WTC11 (cell line): ENCODE measurements around the gene MAN2B1. TPM values are rescaled to one million over a fixed set of nuclear protein-coding genes. Genes with fewer than 3 reads are reported as not detected.

Source experiments
- ATAC-seq: fragments of 200-7000 bp; cut with Tn5 transposase; 2 replicates; pipeline ENCODE4 v1.10.0; 2021; ENCODE audit warnings: mild to moderate bottlenecking, moderate library complexity
- CTCF ChIA-PET: fragments of 300-600 bp; sonication (Branson Sonifier 250); formaldehyde crosslinking; loops from one replicate; lab custom pipeline; 2021; ENCODE audit warnings: antibody characterized with exemption; lab: Charles Lee
- POLR2A ChIA-PET: fragments of 350-600 bp; sonication (Branson Sonifier 250); formaldehyde crosslinking; loops from one replicate; lab custom pipeline; 2021; ENCODE audit warnings: antibody characterized with exemption; lab: Charles Lee
- DNase-seq: peaks from one replicate; pipeline ENCODE4 v3.0.0; 2021; ENCODE audit warnings: low spot score
- H3K27ac Mint-ChIP-seq: 2 replicates; pipeline ENCODE4 v1.8.0; 2021; ENCODE audit warnings: mixed read lengths
- H3K27me3 Mint-ChIP-seq: 2 replicates; pipeline ENCODE4 v1.8.0; 2021; ENCODE audit warnings: low read depth, mild to moderate bottlenecking, moderate library complexity, mixed read lengths
- H3K36me3 Mint-ChIP-seq: 2 replicates; pipeline ENCODE4 v1.8.0; 2021; ENCODE audit warnings: mixed read lengths
- H3K4me1 Mint-ChIP-seq: 2 replicates; pipeline ENCODE4 v1.8.0; 2022; ENCODE audit warnings: mixed read lengths
- H3K4me3 Mint-ChIP-seq: 2 replicates; pipeline ENCODE4 v1.8.0; 2021; ENCODE audit warnings: mild to moderate bottlenecking, moderate library complexity, mixed read lengths
- H3K9me3 Mint-ChIP-seq: 2 replicates; pipeline ENCODE4 v1.8.0; 2021; ENCODE audit warnings: mixed read lengths
- ERG ChIP-seq: fragments of 250-450 bp; sonication (Bioruptor Pico); IDR thresholded peaks from 2 replicates; pipeline ENCODE4 v1.8.0; 2021; ENCODE audit warnings: mild to moderate bottlenecking
- FOXJ3 ChIP-seq: sonication (generic); formaldehyde crosslinking; IDR thresholded peaks from 2 replicates; pipeline ENCODE4 v1.9.0; 2021; ENCODE audit warnings: missing genetic modification reagents, mild to moderate bottlenecking, borderline replicate concordance
- GRHL2 ChIP-seq: fragments of 250-450 bp; sonication (Bioruptor Pico); IDR thresholded peaks from 2 replicates; pipeline ENCODE4 v1.8.0; 2022; ENCODE audit warnings: mild to moderate bottlenecking, moderate library complexity; ENCODE audit not compliant: insufficient replicate concordance, severe bottlenecking
- HMGXB4 ChIP-seq: sonication (generic); formaldehyde crosslinking; IDR thresholded peaks from 2 replicates; pipeline ENCODE4 v1.8.1; 2023; ENCODE audit warnings: mild to moderate bottlenecking, moderate library complexity, missing genetic modification reagents
- IRF1 ChIP-seq: sonication (generic); formaldehyde crosslinking; IDR thresholded peaks from 2 replicates; pipeline ENCODE4 v1.8.0; 2023; ENCODE audit warnings: missing genetic modification reagents
- NFATC4 ChIP-seq: fragments of 250-450 bp; sonication (Bioruptor Pico); IDR thresholded peaks from 2 replicates; pipeline ENCODE4 v1.9.0; 2021; ENCODE audit warnings: mild to moderate bottlenecking
- NFYB ChIP-seq: sonication (generic); formaldehyde crosslinking; conservative IDR thresholded peaks from 2 replicates; pipeline ENCODE4 v1.8.0; 2022; ENCODE audit warnings: low read depth, missing genetic modification reagents
- PRDM15 ChIP-seq: sonication (generic); formaldehyde crosslinking; IDR thresholded peaks from 2 replicates; pipeline ENCODE4 v1.8.0; 2022; ENCODE audit warnings: missing genetic modification reagents
- TEAD1 ChIP-seq: sonication (generic); formaldehyde crosslinking; IDR thresholded peaks from 2 replicates; pipeline ENCODE4 v1.8.0; 2022; ENCODE audit warnings: mild to moderate bottlenecking, missing genetic modification reagents
- TEAD4 ChIP-seq: sonication (generic); formaldehyde crosslinking; IDR thresholded peaks from 2 replicates; pipeline ENCODE4 v1.8.0; 2022; ENCODE audit warnings: mild to moderate bottlenecking, missing genetic modification reagents
- ZNF121 ChIP-seq: sonication (generic); formaldehyde crosslinking; IDR thresholded peaks from 2 replicates; pipeline ENCODE4 v1.8.0; 2023; ENCODE audit warnings: missing genetic modification reagents
- ZNF263 ChIP-seq: sonication (generic); formaldehyde crosslinking; IDR thresholded peaks from 2 replicates; pipeline ENCODE4 v1.8.1; 2022; ENCODE audit warnings: low read depth, mild to moderate bottlenecking, moderate library complexity, missing genetic modification reagents
- ZNF317 ChIP-seq: sonication (generic); formaldehyde crosslinking; IDR thresholded peaks from 2 replicates; pipeline ENCODE4 v1.8.1; 2023; ENCODE audit warnings: low read depth, mild to moderate bottlenecking, moderate library complexity, missing genetic modification reagents, borderline replicate concordance
- ZNF532 ChIP-seq: fragments of 250-450 bp; sonication (Bioruptor Pico); IDR thresholded peaks from 2 replicates; pipeline ENCODE4 v1.9.0; 2021; ENCODE audit warnings: mild to moderate bottlenecking, borderline replicate concordance
- total RNA-seq: library from RNA; stranded (reverse); gene quantifications from 3 replicates; pipeline ENCODE4 v1.2.3, GENCODE V29; 2021

Gene MAN2B1
- total RNA-seq, 1 experiment from 2014 or later = 73.4 TPM

GRCh38 chr19:12623361-12624031 lies 43.0 kb downstream of the MAN2B1 start:
- Mint-ChIP-seq H3K4me3 (no peak overlapping the region), H3K9me3 (peaks cover 16% of the 10 kb centered on the region), H3K27ac (no peak overlapping the region), H3K4me1 (peaks cover 11% of the 10 kb centered on the region), H3K36me3 (peaks cover 51% of the 10 kb centered on the region), H3K27me3 (no peaks in the 10 kb centered on the region; the same call in 1 of the 2 replicates)
- CTCF ChIA-PET = interaction anchor here (0.6 to 1.5 kb wide), 2 partner anchors 13 to 49 kb away, joined by 3 read pairs; partner anchors contain the start of genes ZNF490 and ZNF791
- TF ChIP-seq NFATC4 (CRISPR knock-in tag) = no peak
- no peak for TF ChIP-seq FOXJ3 (CRISPR knock-in tag)
- no peak for TF ChIP-seq PRDM15 (CRISPR knock-in tag)
- no peak for TF ChIP-seq IRF1 (CRISPR knock-in tag)
- no peak for TF ChIP-seq GRHL2 (CRISPR knock-in tag)
- TF ChIP-seq TEAD4 (CRISPR knock-in tag) = no peak
- TF ChIP-seq ERG = no peak
- TF ChIP-seq NFYB = no peak
- no peak for TF ChIP-seq TEAD1 (CRISPR knock-in tag)
- TF ChIP-seq HMGXB4 = no peak
- TF ChIP-seq ZNF532 (CRISPR knock-in tag) = no peak
- TF ChIP-seq ZNF317 (CRISPR knock-in tag) = no peak
- no peak for TF ChIP-seq ZNF263 (CRISPR knock-in tag)
- TF ChIP-seq ZNF121 = no peak
- no peak for DNase-seq
- POLR2A ChIA-PET = interaction anchor here (0.9 kb wide), 1 partner anchor 9 kb away, joined by 5 read pairs; no protein-coding TSS in a partner anchor
- no peak for ATAC-seq
